Fibroblast of lung (primary cell): ENCODE data around the gene MYZAP. TPM values are rescaled to one million over a fixed set of nuclear protein-coding genes. Genes with fewer than 3 reads are reported as not detected.

Experiments
- DNase-seq, 2 donors: peaks; one replicate each; pipeline versions ENCODE4 v3.0.0 to v3.0.0-alpha.2; 2010; ENCODE audit warnings: low read depth in 2 of 2
- H2AFZ ChIP-seq: 2 replicates; pipeline ENCODE4 v1.5.1; 2012; ENCODE audit warnings: low read length, control low read depth, inconsistent platforms
- H3K27ac ChIP-seq: 2 replicates; pipeline ENCODE4 v1.5.1; 2011; ENCODE audit warnings: low read length, control low read depth; ENCODE audit not compliant: insufficient read depth
- H3K27me3 ChIP-seq: 2 replicates; pipeline ENCODE4 v1.5.1; 2011; ENCODE audit warnings: mild to moderate bottlenecking, low read length; ENCODE audit not compliant: control insufficient read depth, insufficient read depth
- H3K36me3 ChIP-seq: 2 replicates; pipeline ENCODE4 v1.5.1; 2011; ENCODE audit warnings: low read length; ENCODE audit not compliant: control insufficient read depth, insufficient read depth
- H3K4me1 ChIP-seq: 2 replicates; pipeline ENCODE4 v1.5.1; 2011; ENCODE audit warnings: low read length; ENCODE audit not compliant: control insufficient read depth, insufficient read depth; ENCODE audit errors: extremely low read depth
- H3K4me2 ChIP-seq: 2 replicates; pipeline ENCODE4 v1.5.1; 2011; ENCODE audit warnings: low read length, control low read depth; ENCODE audit not compliant: insufficient read depth; ENCODE audit errors: extremely low read depth
- H3K4me3 ChIP-seq, 4 experiments: fragments of 200-600 bp in 1 of 4; sonication (generic) in 1 of 4; replicated peaks in 1 of 4; 2 replicates each; pipeline ENCODE4 v1.5.1; 2011 to 2016; ENCODE audit warnings: low read length in 4 of 4, low read depth in 3 of 4, mild to moderate bottlenecking in 3 of 4, control low read depth in 2 of 4, inconsistent platforms in 1 of 4, mixed read lengths in 1 of 4; ENCODE audit not compliant: insufficient read depth in 1 of 4; ENCODE audit errors: control extremely low read depth in 1 of 4
- H3K79me2 ChIP-seq: 2 replicates; pipeline ENCODE4 v1.5.1; 2012; ENCODE audit warnings: mild to moderate bottlenecking, low read length, inconsistent platforms; ENCODE audit not compliant: control insufficient read depth, insufficient read depth
- H3K9ac ChIP-seq: 2 replicates; pipeline ENCODE4 v1.5.1; 2011; ENCODE audit warnings: mild to moderate bottlenecking, low read length, control low read depth; ENCODE audit not compliant: insufficient read depth
- H3K9me3 ChIP-seq: 2 replicates; pipeline ENCODE4 v1.5.1; 2012; ENCODE audit warnings: low read depth, low read length; ENCODE audit not compliant: control insufficient read depth, insufficient read depth
- H4K20me1 ChIP-seq: 2 replicates; pipeline ENCODE4 v1.5.1; 2011; ENCODE audit warnings: low read length; ENCODE audit not compliant: control insufficient read depth, insufficient read depth; ENCODE audit errors: extremely low read depth
- CTCF ChIP-seq, 2 donors: IDR thresholded peaks in 1 of 2; conservative IDR thresholded peaks in 1 of 2; 1 replicate in 1 of 2; 2 replicates in 1 of 2; pipeline ENCODE4 v1.5.1; 2011 to 2012; ENCODE audit warnings: low read length in 2 of 2, control low read depth in 1 of 2, inconsistent platforms in 1 of 2, low read depth in 1 of 2, mild to moderate bottlenecking in 1 of 2
- EZH2 ChIP-seq: IDR thresholded peaks from 2 replicates; pipeline ENCODE4 v1.5.1; 2012; ENCODE audit warnings: low read length, control low read depth, mild to moderate bottlenecking; ENCODE audit errors: missing control alignments
- polyA minus RNA-seq: library from RNA; depleted of rRNA, polyadenylated mRNA; stranded (reverse); fragments of >200 nt; gene quantifications from 2 replicates; pipeline ENCODE4 v1.2.3, GENCODE V29; 2011; ENCODE audit warnings: low replicate concordance
- polyA plus RNA-seq, 2 donors: library from polyadenylated mRNA; depleted of rRNA in 1 of 2; stranded (reverse) in 1 of 2; unstranded in 1 of 2; fragments of >200 nt; gene quantifications; 2 replicates each; pipeline ENCODE4 v1.2.1, GENCODE V29; 2011 to 2012; ENCODE audit warnings: missing spikeins in 1 of 2
- total RNA-seq: library from RNA; depleted of rRNA; stranded (reverse); fragments of >200 nt; gene quantifications from 2 replicates; pipeline ENCODE4 v1.2.1, GENCODE V29; 2014

Gene MYZAP
- total RNA-seq (0.17 TPM in 1 of 2 replicates, not detected in the other), polyA plus RNA-seq (0.08 TPM in 1 of 2 replicates, not detected in the other), polyA minus RNA-seq (not detected in 2 replicates)
- polyA plus RNA-seq (2012), result not detected in 2 replicates

GRCh38 chr15:57591822-57592367, at the start of gene MYZAP:
MYZAP (plus strand) TSS chr15:57591904; CDS start chr15:57592035, 131 bp downstream.
- Histone ChIP-seq H3K27ac (no peak within 1 kb of the TSS), H3K4me3 (peak within 1 kb of the TSS in 3 of 4 experiments; percentile 25 to 43 (median 36)), H3K27me3 (peaks cover 14% of the 10 kb centered on the region), H2AFZ (no peak within 1 kb of the TSS), H4K20me1 (no peaks in the 10 kb centered on the region), H3K9ac (no peak within 1 kb of the TSS), H3K36me3 (no peaks in the 10 kb centered on the region), H3K4me1 (no peaks in the 10 kb centered on the region), H3K79me2 (no peaks in the 10 kb centered on the region), H3K9me3 (no peaks in the 10 kb centered on the region), H3K4me2 (peak within 1 kb of the TSS; percentile 51)
- peak in 1 of 2 donors; percentile 31 for DNase-seq
- TF ChIP-seq CTCF (conservative IDR thresholded peaks at IDR 0.05 in 1 of 2, IDR thresholded peaks at IDR 0.05 in 1 of 2; ENCODE audit: low read depth in 1 of 2, low read length in 2 of 2) (no peak), EZH2 (no peak)

GRCh38 chr15:57542505-57542817, 49.2 kb upstream of the MYZAP start:
- H3K36me3 ChIP-seq, result no peaks in the 10 kb centered on the region
- no peak overlapping the region for H3K27ac ChIP-seq
- H3K4me2 ChIP-seq, result no peak overlapping the region
- no peak for TF ChIP-seq CTCF (conservative IDR thresholded peaks at IDR 0.05 in 1 of 2, IDR thresholded peaks at IDR 0.05 in 1 of 2; ENCODE audit: low read depth in 1 of 2, low read length in 2 of 2)
- TF ChIP-seq EZH2, result no peak
- H3K79me2 ChIP-seq, result no peaks in the 10 kb centered on the region
- no peak for DNase-seq
- H4K20me1 ChIP-seq, result no peaks in the 10 kb centered on the region
- H3K9me3 ChIP-seq, result no peaks in the 10 kb centered on the region
- no peak overlapping the region for H3K9ac ChIP-seq
- no peak overlapping the region for H3K4me3 ChIP-seq
- H3K4me1 ChIP-seq, result no peaks in the 10 kb centered on the region
- no peak overlapping the region for H2AFZ ChIP-seq
- peaks cover 4% of the 10 kb centered on the region for H3K27me3 ChIP-seq

- H3K4me1 ChIP-seq, result no peaks in the 10 kb centered on the region
- DNase-seq, result no peak
- TF ChIP-seq EZH2 (no peak), CTCF (conservative IDR thresholded peaks at IDR 0.05 in 1 of 2, IDR thresholded peaks at IDR 0.05 in 1 of 2; ENCODE audit: low read depth in 1 of 2, low read length in 2 of 2) (no peak)
- no peak overlapping the region for H3K9ac ChIP-seq
- H3K4me2 ChIP-seq, result no peak overlapping the region
- H3K4me3 ChIP-seq, result no peak overlapping the region
- H3K9me3 ChIP-seq, result no peaks in the 10 kb centered on the region
- no peaks in the 10 kb centered on the region for H3K79me2 ChIP-seq
- peaks cover 4% of the 10 kb centered on the region for H3K27me3 ChIP-seq
- no peak overlapping the region for H3K27ac ChIP-seq
- no peak overlapping the region for H2AFZ ChIP-seq
- H4K20me1 ChIP-seq, result no peaks in the 10 kb centered on the region
- H3K36me3 ChIP-seq, result no peaks in the 10 kb centered on the region
Observed at GRCh38 chr15:57544848-57545480, 46.7 kb upstream of the MYZAP start.
